Endothelial cell of umbilical vein (primary cell): Measurements from ENCODE around the gene SYK.

Experiments used
- CTCF ChIP-seq, 2 donors: IDR thresholded peaks; 1 replicate in 1 of 2; 2 replicates in 1 of 2; pipeline ENCODE4 v1.5.1; 2011; ENCODE audit warnings: low read length in 2 of 2, mild to moderate bottlenecking in 2 of 2, moderate library complexity in 2 of 2, control low read depth in 1 of 2, inconsistent platforms in 1 of 2, low read depth in 1 of 2; ENCODE audit not compliant: insufficient read depth in 1 of 2; ENCODE audit errors: extremely low read depth in 1 of 2
- EZH2 ChIP-seq: IDR thresholded peaks from 2 replicates; pipeline ENCODE4 v1.6.1; 2012; ENCODE audit warnings: borderline replicate concordance, low read depth, mild to moderate bottlenecking, moderate library complexity, low read length, inconsistent platforms; ENCODE audit not compliant: severe bottlenecking
- FOS ChIP-seq: IDR thresholded peaks from 2 replicates; pipeline ENCODE4 v1.6.1; 2011; ENCODE audit warnings: mild to moderate bottlenecking, low read length, moderate library complexity, borderline replicate concordance; ENCODE audit not compliant: insufficient read depth
- POLR2A ChIP-seq: IDR thresholded peaks from 2 replicates; pipeline ENCODE4 v1.6.1; 2012; ENCODE audit warnings: low read depth, mild to moderate bottlenecking, control low read depth, low read length
- POLR2AphosphoS5 ChIP-seq: IDR thresholded peaks from 2 replicates; pipeline ENCODE4 v1.6.1; 2012; ENCODE audit warnings: low read depth, mild to moderate bottlenecking, control low read depth, low read length, moderate library complexity; ENCODE audit not compliant: insufficient read depth

DNA sequence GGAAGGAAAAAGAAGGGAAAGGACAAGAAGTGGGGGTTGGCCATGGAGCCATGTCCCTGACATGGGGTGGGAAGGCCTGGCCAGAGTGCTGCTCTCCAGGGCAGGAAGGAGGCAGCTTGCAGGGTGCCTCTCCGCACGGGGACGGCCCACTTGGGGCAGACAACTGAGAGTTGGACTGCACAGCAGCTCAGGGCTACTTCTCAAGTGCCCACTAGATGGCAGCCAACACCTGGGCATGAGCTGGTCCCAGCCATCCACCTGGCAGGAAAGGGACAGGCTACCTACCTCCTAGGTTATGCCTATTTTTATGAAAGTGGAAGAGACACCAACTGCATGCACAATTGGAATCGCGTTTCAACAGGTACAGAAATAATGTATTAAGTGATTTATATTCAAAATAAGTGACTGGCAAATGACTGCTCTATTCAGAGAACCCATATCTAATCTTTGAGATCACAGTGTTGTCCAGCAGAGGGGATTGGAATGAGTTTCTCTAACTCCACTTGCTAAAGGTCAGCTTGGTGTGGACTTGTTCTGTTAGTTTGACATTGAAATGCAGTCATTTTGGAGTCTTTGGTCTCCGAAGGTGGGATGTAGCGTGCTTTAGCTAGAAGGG, 113.4 kb downstream of the SYK start:
- TF ChIP-seq POLR2AphosphoS5, result no peak
- peak; percentile 80 to 89 for TF ChIP-seq CTCF (IDR thresholded peaks at IDR 0.05; ENCODE audit: extremely low read depth in 1 of 2, insufficient read depth in 1 of 2, low read depth in 1 of 2, low read length in 2 of 2)
- TF ChIP-seq POLR2A, result no peak
- no peak for TF ChIP-seq EZH2
- no peak for TF ChIP-seq FOS
